ENCODE measurements around the gene PTPRD.

DNA sequence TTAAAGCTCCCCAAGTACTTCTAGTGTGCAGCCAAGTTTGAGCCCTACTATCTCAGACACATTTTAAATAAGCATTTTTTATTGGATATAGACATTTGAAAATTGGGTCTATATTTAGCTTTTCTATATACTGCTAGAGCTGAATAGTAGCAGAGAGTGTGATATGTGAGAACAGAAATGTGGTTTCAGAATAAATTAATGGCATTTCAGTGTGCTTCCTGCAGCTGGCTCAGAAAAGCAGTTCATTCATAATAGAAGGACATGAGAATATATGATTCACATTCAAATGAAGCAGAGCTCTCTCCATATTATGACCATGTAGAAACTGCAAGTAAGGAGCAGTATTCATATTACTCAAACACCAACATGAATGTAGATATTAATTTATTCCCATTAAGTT is 464.0 kb downstream of the PTPRD start:
- TF ChIP-seq, protein P1, sequence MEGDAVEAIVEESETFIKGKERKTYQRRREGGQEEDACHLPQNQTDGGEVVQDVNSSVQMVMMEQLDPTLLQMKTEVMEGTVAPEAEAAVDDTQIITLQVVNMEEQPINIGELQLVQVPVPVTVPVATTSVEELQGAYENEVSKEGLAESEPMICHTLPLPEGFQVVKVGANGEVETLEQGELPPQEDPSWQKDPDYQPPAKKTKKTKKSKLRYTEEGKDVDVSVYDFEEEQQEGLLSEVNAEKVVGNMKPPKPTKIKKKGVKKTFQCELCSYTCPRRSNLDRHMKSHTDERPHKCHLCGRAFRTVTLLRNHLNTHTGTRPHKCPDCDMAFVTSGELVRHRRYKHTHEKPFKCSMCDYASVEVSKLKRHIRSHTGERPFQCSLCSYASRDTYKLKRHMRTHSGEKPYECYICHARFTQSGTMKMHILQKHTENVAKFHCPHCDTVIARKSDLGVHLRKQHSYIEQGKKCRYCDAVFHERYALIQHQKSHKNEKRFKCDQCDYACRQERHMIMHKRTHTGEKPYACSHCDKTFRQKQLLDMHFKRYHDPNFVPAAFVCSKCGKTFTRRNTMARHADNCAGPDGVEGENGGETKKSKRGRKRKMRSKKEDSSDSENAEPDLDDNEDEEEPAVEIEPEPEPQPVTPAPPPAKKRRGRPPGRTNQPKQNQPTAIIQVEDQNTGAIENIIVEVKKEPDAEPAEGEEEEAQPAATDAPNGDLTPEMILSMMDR (IDR thresholded peaks at IDR 0.05), result no peak
- TF ChIP-seq POLR2A (IDR thresholded peaks at IDR 0.05), result no peak
